PFSK-1 (cell line): ENCODE measurements around the gene CDX4.

Experiments
- FOXP2 ChIP-seq: optimal IDR thresholded peaks from 2 replicates; pipeline ENCODE3; 2011; ENCODE audit warnings: borderline replicate concordance, control low read depth, inconsistent platforms; ENCODE audit not compliant: insufficient read depth; ENCODE audit errors: extremely low read length, extremely low read depth
- POLR2AphosphoS5 ChIP-seq: IDR thresholded peaks from 2 replicates; pipeline ENCODE4 v1.6.1; 2012; ENCODE audit warnings: low read depth, mild to moderate bottlenecking, control low read depth, low read length, moderate library complexity
- REST ChIP-seq, 2 experiments: IDR thresholded peaks; 2 replicates each; pipeline versions ENCODE4 v1.6.1 to v1.8.0; 2011 to 2012; ENCODE audit warnings: low read depth in 2 of 2, low read length in 2 of 2, control low read depth in 1 of 2, inconsistent platforms in 1 of 2, mild to moderate bottlenecking in 1 of 2, moderate library complexity in 1 of 2; ENCODE audit not compliant: insufficient read depth in 1 of 2
- SIN3A ChIP-seq: IDR thresholded peaks from 2 replicates; pipeline ENCODE4 v1.6.1; 2012; ENCODE audit warnings: mild to moderate bottlenecking, low read length, moderate library complexity, borderline replicate concordance; ENCODE audit not compliant: insufficient read depth
- TAF1 ChIP-seq: IDR thresholded peaks from 2 replicates; pipeline ENCODE4 v1.6.1; 2012; ENCODE audit warnings: low read length, control low read depth, borderline replicate concordance; ENCODE audit not compliant: insufficient read depth

GRCh38 chrX:73412930-73413329 is 33.9 kb upstream of the CDX4 start:
- no peak for TF ChIP-seq POLR2AphosphoS5
- TF ChIP-seq REST (IDR thresholded peaks at IDR 0.05; ENCODE audit: insufficient read depth in 1 of 2, low read depth in 2 of 2, low read length in 2 of 2), result no peak
- no peak for TF ChIP-seq SIN3A
- no peak for TF ChIP-seq FOXP2
- no peak for TF ChIP-seq TAF1
